Common myeloid progenitor, CD34-positive (primary cell): Measurements from ENCODE around the gene IQUB.
A peak's percentile ranks its signal among the peaks of the same experiment; 100 is the strongest.
"Not testable (repeated sequence)": the region's sequence is repeated elsewhere in the genome, so short reads cannot be mapped to it uniquely, and the experiment has no call there.

Experiments used
- CTCF ChIA-PET: fragments of 350-600 bp; sonication (Branson Sonifier 250); formaldehyde crosslinking; loops from one replicate; lab custom pipeline; 2021; ENCODE audit warnings: antibody characterized with exemption; lab: Charles Lee
- POLR2A ChIA-PET: fragments of 350-600 bp; sonication (Branson Sonifier 250); formaldehyde crosslinking; loops from one replicate; lab custom pipeline; 2021; ENCODE audit warnings: antibody characterized with exemption; lab: Charles Lee
- DNase-seq, 3 donors: peaks; one replicate each; pipeline versions ENCODE4 v3.0.0 to v3.0.0-alpha.2; 2013
- H3K27ac ChIP-seq, 2 experiments: 1 replicate in 1 of 2; 2 replicates in 1 of 2; pipeline ENCODE4 v1.7.0; 2013; ENCODE audit warnings: inconsistent platforms in 2 of 2, low read length in 2 of 2, mild to moderate bottlenecking in 2 of 2, low read depth in 1 of 2, moderate library complexity in 1 of 2; ENCODE audit not compliant: severe bottlenecking in 2 of 2, insufficient read depth in 1 of 2, poor library complexity in 1 of 2
- H3K27me3 ChIP-seq, 5 experiments: replicated peaks in 2 of 5; 1 replicate in 3 of 5; 2 replicates in 2 of 5; pipeline versions ENCODE4 v1.6.1 to v1.7.0; 2013; ENCODE audit warnings: low read length in 4 of 5, mild to moderate bottlenecking in 2 of 5, moderate library complexity in 2 of 5, inconsistent platforms in 1 of 5; ENCODE audit not compliant: insufficient read depth in 5 of 5, control insufficient read depth in 4 of 5
- H3K36me3 ChIP-seq, 4 experiments: 1 replicate in 2 of 4; 2 replicates in 2 of 4; pipeline versions ENCODE4 v1.6.1 to v1.7.0; 2013; ENCODE audit warnings: low read length in 3 of 4, control low read depth in 1 of 4, mild to moderate bottlenecking in 1 of 4; ENCODE audit not compliant: control insufficient read depth in 4 of 4, insufficient read depth in 4 of 4
- H3K4me1 ChIP-seq, 4 experiments: 1 replicate in 3 of 4; 2 replicates in 1 of 4; pipeline versions ENCODE4 v1.6.1 to v1.7.1; 2013; ENCODE audit warnings: low read length in 3 of 4, mild to moderate bottlenecking in 3 of 4, control low read depth in 1 of 4, inconsistent platforms in 1 of 4, moderate library complexity in 1 of 4; ENCODE audit not compliant: control insufficient read depth in 4 of 4, insufficient read depth in 4 of 4; ENCODE audit errors: control extremely low read depth in 1 of 4
- H3K4me3 ChIP-seq, 7 experiments: 1 replicate in 4 of 7; 2 replicates in 3 of 7; pipeline versions ENCODE4 v1.5.1 to v1.7.0; 2013; ENCODE audit warnings: mild to moderate bottlenecking in 7 of 7, low read length in 6 of 7, moderate library complexity in 6 of 7, inconsistent platforms in 2 of 7, low read depth in 2 of 7, control low read depth in 1 of 7; ENCODE audit not compliant: insufficient read depth in 4 of 7, control insufficient read depth in 1 of 7; ENCODE audit errors: extremely low read depth in 1 of 7
- H3K9me3 ChIP-seq, 5 experiments: 1 replicate in 4 of 5; 2 replicates in 1 of 5; pipeline versions ENCODE4 v1.6.1 to v1.7.1; 2013; ENCODE audit warnings: low read length in 4 of 5, mild to moderate bottlenecking in 2 of 5, inconsistent platforms in 1 of 5, low read depth in 1 of 5, moderate library complexity in 1 of 5; ENCODE audit not compliant: control insufficient read depth in 4 of 5, insufficient read depth in 2 of 5; ENCODE audit errors: control extremely low read depth in 1 of 5
- WGBS: methylation state at CpG from one replicate; pipeline ENCODE4 v1.1.5; 2013; ENCODE audit not compliant: insufficient coverage; 5-methylcytosine and 5-hydroxymethylcytosine counted together

The IQUB gene

GRCh38 chr7:123552134-123552533 is 17.7 kb upstream of the IQUB start:
- H3K27me3 ChIP-seq, H3K9me3 ChIP-seq, DNase-seq, H3K4me3 ChIP-seq, H3K27ac ChIP-seq, POLR2A ChIA-PET: not testable (repeated sequence)
- peaks cover 8 to 38% (median 18%) of the 10 kb centered on the region in 4 experiments for H3K36me3 ChIP-seq
- CTCF ChIA-PET, result interaction anchor here (1.4 to 2.3 kb wide), 2 partner anchors 13 to 57 kb away, joined by 5 to 10 read pairs; no protein-coding TSS in a partner anchor
- H3K4me1 ChIP-seq, result peaks cover 5 to 16% (median 10%) of the 10 kb centered on the region in 4 experiments

GRCh38 chr7:123548406-123548805 is 14.0 kb upstream of the IQUB start:
- no peaks in the 10 kb centered on the region for H3K27me3 ChIP-seq
- peaks cover 3 to 37% (median 15%) of the 10 kb centered on the region in 4 experiments for H3K36me3 ChIP-seq
- no peak overlapping the region for H3K27ac ChIP-seq
- DNase-seq, result no peak
- H3K4me3 ChIP-seq, result no peak overlapping the region
- WGBS, result no CpG with 5 or more reads among the region's 1 CpG
- H3K4me1 ChIP-seq, result no peaks in the 10 kb centered on the region
- POLR2A ChIA-PET, result no interaction called here
- CTCF ChIA-PET, result interaction anchor here (1.0 kb wide), 1 partner anchor 10 kb away, joined by 3 read pairs; no protein-coding TSS in a partner anchor
- H3K9me3 ChIP-seq, result no peaks in the 10 kb centered on the region

- peaks cover 0 to 7% (median 4%) of the 10 kb centered on the region in 4 experiments for H3K36me3 ChIP-seq
- CTCF ChIA-PET, result interaction anchor here (1.0 to 3.6 kb wide), 5 partner anchors 10 to 45 kb away, joined by 3 to 25 read pairs (median 5); no protein-coding TSS in a partner anchor
- 100% methylated on average over 1 of the region's 1 CpG for WGBS
- peaks cover 0 to 9% (median 5%) of the 10 kb centered on the region in 4 experiments for H3K4me1 ChIP-seq
- no peaks in the 10 kb centered on the region for H3K27me3 ChIP-seq
- DNase-seq, result no peak
- H3K4me3 ChIP-seq, result no peak overlapping the region
- POLR2A ChIA-PET, result no interaction called here
- H3K9me3 ChIP-seq, result no peaks in the 10 kb centered on the region
- H3K27ac ChIP-seq, result no peak overlapping the region
Measured at GRCh38 chr7:123539871-123540270, 5.5 kb upstream of the IQUB start.

GRCh38 chr7:123538897-123539296 is 4.5 kb upstream of the IQUB start:
- Histone ChIP-seq H3K36me3 (peaks cover 0 to 7% (median 4%) of the 10 kb centered on the region in 4 experiments), H3K4me3 (no peak overlapping the region), H3K9me3 (no peaks in the 10 kb centered on the region), H3K27me3 (peaks cover 0 to 5% (median 3%) of the 10 kb centered on the region in 5 experiments), H3K27ac (no peak overlapping the region), H3K4me1 (peaks cover 0 to 14% (median 11%) of the 10 kb centered on the region in 4 experiments)
- POLR2A ChIA-PET, result no interaction called here
- CTCF ChIA-PET, result interaction anchor here (1.0 to 3.6 kb wide), 4 partner anchors 9 to 44 kb away, joined by 3 to 25 read pairs (median 6); no protein-coding TSS in a partner anchor
- DNase-seq, result no peak
- WGBS, result no CpG with 5 or more reads among the region's 1 CpG

GRCh38 chr7:123538189-123538714 is 3.9 kb upstream of the IQUB start:
- POLR2A ChIA-PET, result no interaction called here

DNA sequence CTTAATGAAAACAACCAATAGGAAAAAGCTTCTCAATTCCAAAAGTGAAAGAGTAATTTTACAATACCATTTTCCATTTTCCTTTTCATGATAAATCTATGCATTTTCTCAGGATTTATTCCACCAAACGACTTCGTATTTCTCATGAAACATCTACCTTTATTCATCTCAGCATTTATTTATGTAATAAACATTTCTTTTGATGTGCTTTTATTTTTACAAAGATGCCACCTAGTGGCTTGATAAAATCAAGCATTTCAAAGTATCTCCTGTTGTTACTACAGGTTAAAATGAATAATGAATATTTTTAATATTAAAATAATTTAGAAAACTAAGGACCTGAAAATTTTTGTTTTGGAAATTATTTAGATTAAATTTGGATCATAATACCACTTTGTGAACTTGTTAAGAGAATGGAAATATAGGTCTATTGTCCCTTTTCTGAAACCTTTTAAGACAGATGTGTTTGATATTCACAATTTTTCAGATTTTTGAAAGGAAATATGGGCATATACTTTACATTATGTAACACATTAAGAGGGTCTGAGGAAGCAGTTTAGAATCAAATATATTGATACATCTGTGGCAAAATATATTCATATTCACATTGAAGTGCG is 2.7 kb upstream of the IQUB start:
- Histone ChIP-seq H3K27ac (no peak overlapping the region), H3K36me3 (peaks cover 0 to 3% (median 0%) of the 10 kb centered on the region in 4 experiments), H3K27me3 (peaks cover 4 to 17% (median 6%) of the 10 kb centered on the region in 5 experiments), H3K4me3 (no peak overlapping the region), H3K9me3 (no peaks in the 10 kb centered on the region), H3K4me1 (peaks cover 0 to 17% (median 13%) of the 10 kb centered on the region in 4 experiments)
- CTCF ChIA-PET, result interaction anchor here (0.6 kb wide), 1 partner anchor 43 kb away, joined by 5 read pairs; no protein-coding TSS in a partner anchor
- DNase-seq, result peak; percentile 26 to 67 (median 58)
- no CpG with 5 or more reads among the region's 3 CpGs for WGBS
- POLR2A ChIA-PET, result no interaction called here

More at GRCh38 chr7:123538189-123538714, 3.9 kb upstream of the IQUB start:
- peak; percentile 25 to 66 (median 36) for DNase-seq
- 5% methylated on average over 3 of the region's 7 CpGs for WGBS
- Histone ChIP-seq H3K4me1 (peaks cover 0 to 15% (median 12%) of the 10 kb centered on the region in 4 experiments), H3K9me3 (no peaks in the 10 kb centered on the region), H3K4me3 (no peak overlapping the region), H3K27ac (no peak overlapping the region), H3K36me3 (peaks cover 0 to 5% (median 3%) of the 10 kb centered on the region in 4 experiments), H3K27me3 (peaks cover 4 to 11% (median 6%) of the 10 kb centered on the region in 5 experiments)
- CTCF ChIA-PET, result interaction anchor here (1.0 to 3.6 kb wide), 3 partner anchors 10 to 44 kb away, joined by 3 to 25 read pairs (median 10); no protein-coding TSS in a partner anchor
